ENCODE measurements around the gene UNC5C. TPM values are rescaled to one million over a fixed set of nuclear protein-coding genes. Genes with fewer than 3 reads are reported as not detected.

The UNC5C gene
- polyA plus RNA-seq, 1 experiment: not detected

DNA sequence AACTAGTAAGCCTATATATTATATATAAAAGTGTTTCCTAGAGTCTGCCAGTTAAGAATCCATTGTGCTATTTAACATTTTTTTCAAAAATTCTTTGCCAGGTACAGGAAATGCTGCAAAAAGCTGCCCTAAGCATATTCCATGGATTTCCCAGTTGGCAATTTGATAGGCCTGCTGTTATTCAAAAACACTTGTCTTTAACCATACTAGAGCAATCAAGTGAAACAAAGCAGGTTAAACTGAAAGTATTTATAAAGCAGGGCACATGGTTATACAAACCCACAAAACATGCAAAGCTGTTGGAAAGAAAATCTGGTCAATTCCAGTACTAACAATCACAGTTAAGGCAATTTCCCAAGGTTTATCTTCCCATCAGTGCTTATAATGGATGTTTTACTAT, 159.9 kb downstream of the UNC5C start:
- ChIA-PET CTCF (interaction anchor here (0.7 kb wide), 1 partner anchor 18 kb away, joined by 4 read pairs; no protein-coding TSS in a partner anchor), POLR2A (no interaction called here)
- TF ChIP-seq, protein P1, sequence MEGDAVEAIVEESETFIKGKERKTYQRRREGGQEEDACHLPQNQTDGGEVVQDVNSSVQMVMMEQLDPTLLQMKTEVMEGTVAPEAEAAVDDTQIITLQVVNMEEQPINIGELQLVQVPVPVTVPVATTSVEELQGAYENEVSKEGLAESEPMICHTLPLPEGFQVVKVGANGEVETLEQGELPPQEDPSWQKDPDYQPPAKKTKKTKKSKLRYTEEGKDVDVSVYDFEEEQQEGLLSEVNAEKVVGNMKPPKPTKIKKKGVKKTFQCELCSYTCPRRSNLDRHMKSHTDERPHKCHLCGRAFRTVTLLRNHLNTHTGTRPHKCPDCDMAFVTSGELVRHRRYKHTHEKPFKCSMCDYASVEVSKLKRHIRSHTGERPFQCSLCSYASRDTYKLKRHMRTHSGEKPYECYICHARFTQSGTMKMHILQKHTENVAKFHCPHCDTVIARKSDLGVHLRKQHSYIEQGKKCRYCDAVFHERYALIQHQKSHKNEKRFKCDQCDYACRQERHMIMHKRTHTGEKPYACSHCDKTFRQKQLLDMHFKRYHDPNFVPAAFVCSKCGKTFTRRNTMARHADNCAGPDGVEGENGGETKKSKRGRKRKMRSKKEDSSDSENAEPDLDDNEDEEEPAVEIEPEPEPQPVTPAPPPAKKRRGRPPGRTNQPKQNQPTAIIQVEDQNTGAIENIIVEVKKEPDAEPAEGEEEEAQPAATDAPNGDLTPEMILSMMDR (IDR thresholded peaks at IDR 0.05; ENCODE audit: insufficient read depth, low read depth, low read length): no peak
- no peak overlapping the region for H3K4me3 ChIP-seq (ENCODE audit: low read depth, low read length)
- no peaks in the 10 kb centered on the region for H3K27me3 ChIP-seq (ENCODE audit: control insufficient read depth, insufficient read depth, low read length)
- DNase-seq (ENCODE audit: low read depth): no peak
- H3K36me3 ChIP-seq (ENCODE audit: control insufficient read depth, insufficient read depth, low read length): no peaks in the 10 kb centered on the region

DNA sequence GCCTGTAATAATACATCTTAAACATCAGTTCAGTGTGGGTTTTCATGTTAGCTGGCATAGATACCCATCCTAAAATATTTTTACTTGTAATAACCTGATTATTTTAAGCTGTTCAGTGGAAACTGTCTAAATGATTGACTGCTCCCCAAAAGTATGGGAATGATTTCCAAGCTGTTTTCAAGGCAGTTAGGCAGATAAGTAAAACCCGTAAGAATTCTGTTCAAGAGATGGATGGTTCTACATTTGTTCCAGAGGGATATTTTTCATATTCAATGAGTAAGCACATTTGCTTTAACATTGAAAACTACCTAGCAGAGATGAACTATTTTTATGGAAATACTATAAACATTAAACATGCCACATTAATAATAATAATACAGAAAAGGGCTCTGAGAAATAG, 161.1 kb downstream of the UNC5C start:
- no peak for DNase-seq (ENCODE audit: low read depth)
- POLR2A ChIA-PET: no interaction called here
- H3K36me3 ChIP-seq (ENCODE audit: control insufficient read depth, insufficient read depth, low read length): no peaks in the 10 kb centered on the region
- no peaks in the 10 kb centered on the region for H3K27me3 ChIP-seq (ENCODE audit: control insufficient read depth, insufficient read depth, low read length)
- CTCF ChIA-PET: no interaction called here
- no peak overlapping the region for H3K4me3 ChIP-seq (ENCODE audit: low read depth, low read length)
- TF ChIP-seq, protein P1 (IDR thresholded peaks at IDR 0.05; ENCODE audit: insufficient read depth, low read depth, low read length): no peak

DNA sequence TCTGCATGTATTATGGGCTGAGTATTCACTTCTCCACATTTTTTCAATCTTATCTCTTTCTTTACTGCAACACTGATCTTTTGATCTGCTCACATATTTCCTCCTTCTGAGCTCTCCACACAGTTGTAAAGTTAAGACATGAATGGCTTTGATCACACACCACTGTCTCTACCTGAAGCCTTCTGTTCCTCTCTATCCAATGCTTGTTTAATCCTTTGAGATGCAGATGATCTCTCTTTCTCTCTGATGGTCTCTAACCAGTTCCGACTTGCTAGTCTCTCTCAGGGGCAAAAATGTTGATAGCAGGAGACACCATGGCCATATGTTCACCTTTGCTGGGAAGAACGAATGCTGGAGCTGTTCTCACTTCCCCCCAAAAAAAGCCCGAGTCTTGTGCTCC, 162.4 kb downstream of the UNC5C start:
- no peak for DNase-seq (ENCODE audit: low read depth)
- H3K36me3 ChIP-seq (ENCODE audit: control insufficient read depth, insufficient read depth, low read length): no peaks in the 10 kb centered on the region
- ChIA-PET POLR2A (no interaction called here), CTCF (no interaction called here)
- H3K27me3 ChIP-seq (ENCODE audit: control insufficient read depth, insufficient read depth, low read length): no peaks in the 10 kb centered on the region
- TF ChIP-seq, protein P1 (IDR thresholded peaks at IDR 0.05; ENCODE audit: insufficient read depth, low read depth, low read length): no peak
- H3K4me3 ChIP-seq (ENCODE audit: low read depth, low read length): no peak overlapping the region

DNA sequence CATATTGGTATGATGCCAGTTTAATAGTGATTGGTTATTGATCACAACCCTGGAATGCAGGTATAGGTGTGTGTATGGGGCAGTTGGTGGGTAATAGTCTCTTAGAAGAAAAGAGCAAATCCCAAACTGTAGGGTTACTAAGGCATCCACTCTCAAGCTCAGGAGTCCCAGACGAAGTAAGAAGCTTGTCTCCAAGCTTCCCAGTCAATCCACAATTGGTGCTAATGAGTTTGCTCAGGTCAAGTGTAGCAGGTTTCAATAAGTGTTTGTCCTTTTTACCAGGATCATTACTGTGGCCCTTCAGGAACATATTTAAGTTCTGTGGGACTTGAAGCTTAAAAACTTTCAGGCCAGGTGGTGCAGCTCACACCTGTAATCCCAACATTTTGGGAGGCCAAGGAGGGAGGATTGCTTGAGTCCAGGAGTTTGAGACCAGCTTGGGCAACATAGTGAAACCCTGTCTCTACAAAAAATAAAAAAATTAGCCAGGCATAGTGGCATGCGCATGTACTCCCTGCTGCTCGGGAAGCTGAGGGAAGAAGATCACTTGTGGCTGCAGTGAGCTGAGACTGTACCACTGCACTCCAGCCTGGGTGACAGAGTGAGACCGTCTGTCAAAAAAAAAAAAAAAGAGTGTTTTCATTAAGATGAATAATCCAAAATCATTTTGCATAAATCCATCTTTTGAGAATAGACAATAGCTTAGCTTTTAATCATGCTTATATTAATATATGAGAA, 166.8 kb downstream of the UNC5C start:
- ChIA-PET POLR2A (no interaction called here), CTCF (no interaction called here)
- Histone ChIP-seq H3K27me3 (ENCODE audit: control insufficient read depth, insufficient read depth, low read length) (no peaks in the 10 kb centered on the region), H3K4me3 (ENCODE audit: low read depth, low read length) (no peak overlapping the region), H3K36me3 (ENCODE audit: control insufficient read depth, insufficient read depth, low read length) (no peaks in the 10 kb centered on the region)
- no peak for DNase-seq (ENCODE audit: low read depth)
- TF ChIP-seq, protein P1 (IDR thresholded peaks at IDR 0.05; ENCODE audit: insufficient read depth, low read depth, low read length): no peak

DNA sequence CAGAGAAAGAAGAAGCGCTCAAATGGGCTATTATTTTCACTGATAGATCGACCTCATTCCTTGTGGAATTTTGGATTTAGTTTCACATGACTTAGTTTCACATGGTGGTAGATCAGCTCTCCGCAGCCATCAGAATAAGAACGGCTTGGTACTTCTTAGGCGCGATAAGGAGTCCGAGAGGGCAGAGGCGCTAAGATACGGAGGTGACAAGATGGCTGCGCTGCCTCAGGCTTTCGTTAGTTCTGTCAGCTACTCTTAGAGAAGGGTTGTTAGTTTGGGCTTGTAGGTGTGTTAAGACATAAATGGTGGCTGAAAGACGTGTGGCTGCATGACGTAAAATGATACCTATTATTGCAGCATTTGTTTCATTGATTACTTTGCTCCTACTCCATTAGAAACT, 169.1 kb downstream of the UNC5C start:
- Histone ChIP-seq H3K4me3 (ENCODE audit: low read depth, low read length) (no peak overlapping the region), H3K36me3 (ENCODE audit: control insufficient read depth, insufficient read depth, low read length) (no peaks in the 10 kb centered on the region), H3K27me3 (ENCODE audit: control insufficient read depth, insufficient read depth, low read length) (no peaks in the 10 kb centered on the region)
- ChIA-PET CTCF (no interaction called here), POLR2A (no interaction called here)
- no peak for DNase-seq (ENCODE audit: low read depth)
- TF ChIP-seq, protein P1 (IDR thresholded peaks at IDR 0.05; ENCODE audit: insufficient read depth, low read depth, low read length): no peak
